LNCAP (cell line): ENCODE measurements around the gene STRIT1.

Experiments used
- TF ChIP-seq, protein P1 (sequence below): fragments of 450-650 bp; IDR thresholded peaks from 2 replicates; pipeline ENCODE4 v1.5.1; 2017; ENCODE audit warnings: mild to moderate bottlenecking

The STRIT1 gene

DNA sequence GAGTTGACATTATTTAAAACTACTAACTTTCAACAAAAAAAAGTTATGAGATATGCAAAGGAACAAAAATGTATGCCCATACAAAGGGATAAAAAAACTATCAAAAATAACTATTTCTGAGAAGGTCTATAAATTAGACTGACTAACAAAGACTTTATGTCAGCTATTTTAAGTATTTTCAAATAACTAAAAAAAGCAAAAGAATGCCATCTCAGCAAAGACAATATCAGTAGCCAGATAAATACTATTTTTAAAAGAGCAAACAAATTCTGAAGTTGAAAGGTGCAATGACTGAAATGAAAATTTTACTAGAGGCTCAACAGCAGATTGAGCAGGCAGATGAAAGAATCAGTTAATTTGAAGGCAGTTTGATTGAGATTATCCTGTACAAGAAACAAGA is 3.6 kb upstream of the STRIT1 start:
- TF ChIP-seq, protein P1, sequence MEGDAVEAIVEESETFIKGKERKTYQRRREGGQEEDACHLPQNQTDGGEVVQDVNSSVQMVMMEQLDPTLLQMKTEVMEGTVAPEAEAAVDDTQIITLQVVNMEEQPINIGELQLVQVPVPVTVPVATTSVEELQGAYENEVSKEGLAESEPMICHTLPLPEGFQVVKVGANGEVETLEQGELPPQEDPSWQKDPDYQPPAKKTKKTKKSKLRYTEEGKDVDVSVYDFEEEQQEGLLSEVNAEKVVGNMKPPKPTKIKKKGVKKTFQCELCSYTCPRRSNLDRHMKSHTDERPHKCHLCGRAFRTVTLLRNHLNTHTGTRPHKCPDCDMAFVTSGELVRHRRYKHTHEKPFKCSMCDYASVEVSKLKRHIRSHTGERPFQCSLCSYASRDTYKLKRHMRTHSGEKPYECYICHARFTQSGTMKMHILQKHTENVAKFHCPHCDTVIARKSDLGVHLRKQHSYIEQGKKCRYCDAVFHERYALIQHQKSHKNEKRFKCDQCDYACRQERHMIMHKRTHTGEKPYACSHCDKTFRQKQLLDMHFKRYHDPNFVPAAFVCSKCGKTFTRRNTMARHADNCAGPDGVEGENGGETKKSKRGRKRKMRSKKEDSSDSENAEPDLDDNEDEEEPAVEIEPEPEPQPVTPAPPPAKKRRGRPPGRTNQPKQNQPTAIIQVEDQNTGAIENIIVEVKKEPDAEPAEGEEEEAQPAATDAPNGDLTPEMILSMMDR, result no peak

GRCh38 chr3:155296413-155296812 is 2.9 kb upstream of the STRIT1 start:
- TF ChIP-seq, protein P1, result no peak

GRCh38 chr3:155292693-155293092 is 790 bp downstream of the STRIT1 start:
- TF ChIP-seq, protein P1, result no peak

DNA sequence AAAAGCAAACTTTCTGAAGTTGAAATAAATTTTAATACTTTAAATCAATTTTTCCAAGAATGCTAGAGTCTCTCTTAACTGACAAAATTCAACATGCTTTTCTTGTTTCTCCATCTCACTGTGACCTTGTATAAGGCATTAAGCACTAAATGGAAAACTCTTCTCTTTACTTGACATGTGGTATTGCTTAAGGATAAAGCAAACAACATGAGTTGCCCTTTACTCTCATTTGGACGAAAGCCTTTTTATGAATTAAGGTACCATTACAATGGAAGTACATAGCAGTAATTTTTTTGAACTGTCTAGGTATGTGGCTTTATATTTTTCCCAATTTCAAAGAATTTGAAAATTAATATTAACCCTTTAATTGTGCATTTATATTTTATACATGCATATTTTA is 1.4 kb downstream of the STRIT1 start:
- TF ChIP-seq, protein P1, result no peak

- TF ChIP-seq, protein P1, result no peak
Measured at GRCh38 chr3:155286736-155287135, 6.7 kb downstream of the STRIT1 start.

GRCh38 chr3:155285936-155286335 is 7.5 kb downstream of the STRIT1 start:
- TF ChIP-seq, protein P1, result no peak

DNA sequence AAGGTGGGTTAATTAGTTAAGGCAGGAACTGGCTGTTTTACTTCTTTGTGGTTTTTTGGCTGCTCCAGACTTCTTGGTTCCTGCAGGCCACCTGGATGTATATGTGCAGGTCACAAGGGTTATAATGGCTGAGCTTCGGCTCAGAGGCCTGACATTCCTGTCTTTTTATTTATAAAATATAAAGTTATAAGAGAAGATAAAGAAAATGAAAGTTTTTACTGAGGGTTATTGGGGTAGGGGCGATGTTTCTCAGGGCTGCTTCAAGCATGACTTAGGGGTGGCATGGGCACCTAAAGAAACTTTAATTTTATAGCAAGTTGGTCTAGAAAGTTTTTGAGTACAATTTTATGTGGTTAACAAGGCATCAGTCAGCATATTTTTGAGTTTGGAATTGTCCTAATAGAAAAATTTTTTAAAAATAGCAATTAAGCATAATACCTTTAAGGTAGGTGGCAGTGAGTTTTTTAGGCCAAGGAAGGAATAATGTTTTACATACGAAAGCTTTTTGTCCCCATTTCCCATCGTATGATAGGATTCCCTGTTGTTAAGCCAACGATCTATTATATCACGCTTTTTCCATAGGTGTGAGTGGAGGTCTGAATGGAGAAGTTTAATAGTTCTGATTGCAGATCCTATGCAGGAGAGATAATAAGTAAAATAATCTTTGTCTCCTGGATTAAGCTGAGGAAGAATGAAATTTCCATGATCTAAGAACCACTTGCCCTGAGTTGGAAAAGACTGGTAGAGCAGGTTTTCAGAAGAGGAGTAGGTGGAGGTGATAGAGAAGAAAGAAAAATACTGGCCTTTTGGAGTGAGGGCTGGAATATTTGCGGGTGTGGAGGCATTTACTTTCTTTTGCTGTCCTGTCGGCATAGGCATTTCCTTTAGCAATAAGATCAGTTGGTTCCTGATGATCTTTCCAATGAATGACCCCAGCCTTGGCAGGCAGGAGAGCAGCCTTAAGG is 10.1 kb downstream of the STRIT1 start:
- TF ChIP-seq, protein P1, result no peak
